ENCODE measurements around the gene FOLR2.

FOLR2 gene

DNA sequence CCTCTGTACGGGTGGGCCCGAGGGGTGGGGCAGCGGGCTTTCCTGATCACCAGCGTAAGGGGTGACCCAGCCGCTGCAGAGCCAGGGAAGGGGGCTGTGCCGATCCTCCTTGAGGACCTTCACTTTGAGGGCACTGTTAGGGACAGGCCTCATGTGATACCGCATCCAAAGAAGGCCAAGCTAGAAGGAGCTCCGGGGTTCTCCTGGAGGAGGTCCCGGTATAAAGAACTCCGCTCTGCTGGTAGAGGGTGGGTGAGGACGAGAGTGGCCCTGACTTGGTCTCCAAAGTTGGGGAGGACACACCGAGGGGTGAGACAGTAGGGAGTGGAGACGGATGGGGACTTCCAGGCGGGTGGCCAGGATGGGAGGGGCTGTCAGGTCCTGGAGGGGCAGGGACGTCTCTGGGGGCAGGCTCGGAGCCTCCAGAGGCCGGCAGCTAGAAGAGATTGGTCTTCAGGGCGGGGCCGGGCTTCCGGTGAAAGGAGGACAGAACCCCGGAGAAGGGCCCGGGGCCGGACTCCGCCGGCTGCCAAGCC is 22.8 kb downstream of the FOLR2 start:
- peaks cover 5% of the 10 kb centered on the region for H3K36me3 Mint-ChIP-seq (ENCODE audit: low read depth)
- H3K27me3 Mint-ChIP-seq = peaks cover 45% of the 10 kb centered on the region
- DNase-seq = peak; percentile 21
- H3K4me1 Mint-ChIP-seq = peaks cover 18% of the 10 kb centered on the region
- peak overlapping the region; percentile 36 for H3K4me3 Mint-ChIP-seq
- no peak overlapping the region for H3K27ac Mint-ChIP-seq
- no peaks in the 10 kb centered on the region for H3K9me3 Mint-ChIP-seq
- ATAC-seq = peak; percentile 27

DNA sequence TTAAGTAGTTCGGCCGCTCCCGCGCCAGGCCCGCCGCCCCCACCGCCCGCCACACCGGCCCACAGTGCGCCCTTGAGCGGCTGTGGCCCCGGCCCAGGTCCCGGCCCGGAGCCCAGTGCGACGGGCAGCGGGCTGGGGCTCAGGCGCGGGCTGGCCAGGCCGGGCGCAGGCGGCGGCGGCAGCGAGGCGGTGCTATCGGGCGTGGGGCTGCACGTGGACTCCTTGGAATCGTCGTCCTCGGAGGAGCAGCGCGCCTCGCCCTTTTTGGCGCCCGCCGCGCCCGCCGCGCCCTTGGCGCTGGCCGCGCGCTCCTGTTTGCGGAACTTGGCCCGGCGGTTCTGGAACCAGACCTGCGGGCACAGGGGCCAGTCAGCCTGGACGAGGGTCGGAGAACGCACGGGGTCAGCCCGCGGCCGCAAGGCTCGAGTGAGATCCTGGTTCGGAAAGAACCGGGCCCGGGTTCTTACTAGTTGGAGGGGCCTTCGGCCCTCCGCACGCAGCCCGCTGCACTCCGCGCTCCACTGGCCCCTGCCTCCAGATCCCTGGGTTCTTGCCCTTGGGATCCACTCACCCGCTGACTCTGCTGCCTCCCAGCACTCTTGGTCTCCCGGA is 23.4 kb downstream of the FOLR2 start:
- Mint-ChIP-seq H3K27me3 (peaks cover 50% of the 10 kb centered on the region), H3K27ac (no peak overlapping the region), H3K4me1 (peaks cover 22% of the 10 kb centered on the region), H3K4me3 (peak overlapping the region; percentile 42), H3K36me3 (ENCODE audit: low read depth) (peaks cover 5% of the 10 kb centered on the region), H3K9me3 (no peaks in the 10 kb centered on the region)
- ATAC-seq = no peak
- DNase-seq = no peak

DNA sequence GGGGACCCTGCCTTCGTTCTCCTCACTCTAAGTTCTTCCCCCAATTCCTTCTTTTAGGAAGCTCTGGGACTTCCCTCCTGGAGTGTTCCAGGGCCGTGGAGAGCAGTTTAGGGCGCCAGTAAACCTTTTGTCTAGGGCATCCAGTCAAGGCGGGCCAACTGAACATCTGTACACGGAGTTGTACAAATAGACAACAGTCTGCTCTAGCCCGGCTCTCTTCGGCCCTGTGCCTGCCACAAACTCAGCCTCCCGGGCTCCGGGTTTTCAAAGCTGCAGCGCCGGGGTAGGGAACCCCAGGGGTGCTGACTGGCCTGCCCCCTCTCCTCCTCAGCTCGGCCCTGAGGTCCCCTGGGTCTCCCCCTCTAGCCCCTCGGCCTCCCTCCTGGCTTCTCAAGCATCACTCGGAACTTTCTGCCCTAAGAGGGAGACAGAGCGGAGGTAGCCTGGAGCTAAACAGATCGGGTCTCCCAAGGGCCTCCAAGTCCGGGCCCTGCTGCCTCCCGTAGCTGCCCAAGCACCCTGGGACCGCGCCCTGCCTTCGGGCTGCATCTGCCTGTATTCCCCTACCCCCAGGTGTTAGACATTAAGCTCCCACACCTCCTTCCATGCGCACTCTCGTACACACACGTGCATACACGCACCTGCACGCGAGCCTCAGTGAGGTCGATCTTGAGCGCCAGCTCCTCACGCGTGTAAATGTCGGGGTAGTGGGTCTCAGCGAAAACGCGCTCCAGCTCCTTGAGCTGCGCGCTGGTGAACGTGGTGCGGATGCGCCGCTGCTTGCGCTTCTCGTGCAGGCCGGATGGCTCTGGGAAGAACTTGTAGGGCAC is 24.1 kb downstream of the FOLR2 start:
- peak overlapping the region; percentile 42 for H3K4me3 Mint-ChIP-seq
- peak; percentile 10 for DNase-seq
- peak; percentile 2 for ATAC-seq
- H3K27me3 Mint-ChIP-seq = peaks cover 51% of the 10 kb centered on the region
- H3K4me1 Mint-ChIP-seq = peaks cover 22% of the 10 kb centered on the region
- no peaks in the 10 kb centered on the region for H3K9me3 Mint-ChIP-seq
- peaks cover 5% of the 10 kb centered on the region for H3K36me3 Mint-ChIP-seq (ENCODE audit: low read depth)
- no peak overlapping the region for H3K27ac Mint-ChIP-seq

DNA sequence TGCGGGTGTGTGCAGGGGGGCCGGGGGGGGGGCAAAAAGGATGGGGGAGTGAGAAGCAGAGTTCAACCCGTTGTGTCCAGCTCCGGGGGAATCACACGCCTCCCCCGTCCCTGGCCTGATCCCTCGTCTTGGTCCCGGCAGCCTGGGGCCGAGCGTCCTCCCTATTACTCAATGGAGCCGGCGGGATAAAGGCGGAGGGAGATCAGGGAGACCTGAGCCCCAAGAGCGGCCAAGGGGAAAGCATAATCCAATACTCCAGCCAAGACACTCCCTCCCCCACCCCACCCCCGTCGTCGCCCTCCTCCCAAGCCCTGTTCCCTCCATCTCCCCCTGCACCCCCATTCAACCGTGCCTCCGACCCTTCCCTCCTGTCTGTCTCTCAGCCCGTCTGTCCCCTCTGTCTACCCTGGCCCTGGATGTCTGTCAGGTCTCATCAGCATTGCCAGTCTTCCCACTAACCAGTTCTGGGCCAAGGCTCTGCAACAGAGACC is 24.7 kb downstream of the FOLR2 start:
- peaks cover 51% of the 10 kb centered on the region for H3K27me3 Mint-ChIP-seq
- no peak overlapping the region for H3K27ac Mint-ChIP-seq
- H3K9me3 Mint-ChIP-seq = no peaks in the 10 kb centered on the region
- DNase-seq (no peak), ATAC-seq (no peak)
- peaks cover 5% of the 10 kb centered on the region for H3K36me3 Mint-ChIP-seq (ENCODE audit: low read depth)
- peaks cover 22% of the 10 kb centered on the region for H3K4me1 Mint-ChIP-seq
- H3K4me3 Mint-ChIP-seq = no peak overlapping the region

DNA sequence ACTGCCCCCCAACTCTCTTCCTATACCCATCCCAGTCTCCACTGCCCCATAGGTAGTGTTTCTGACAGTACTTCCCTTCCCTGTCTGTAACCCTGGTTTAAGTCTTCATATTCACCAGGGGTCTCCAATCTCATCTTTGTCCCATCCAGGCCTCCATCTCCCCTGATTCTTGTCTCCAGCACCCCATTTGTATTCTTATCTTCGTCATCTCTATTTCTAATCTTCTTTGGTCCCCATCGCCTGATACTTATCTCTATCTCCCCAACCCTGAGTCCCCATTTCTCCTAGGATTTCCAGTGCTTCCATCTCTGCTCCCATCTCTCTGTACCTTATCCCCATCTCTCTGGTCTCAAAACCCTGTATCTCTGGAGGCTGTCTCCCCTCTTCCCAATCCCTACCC is 25.5 kb downstream of the FOLR2 start:
- H3K9me3 Mint-ChIP-seq = no peaks in the 10 kb centered on the region
- no peak overlapping the region for H3K4me3 Mint-ChIP-seq
- peaks cover 22% of the 10 kb centered on the region for H3K4me1 Mint-ChIP-seq
- H3K36me3 Mint-ChIP-seq (ENCODE audit: low read depth) = peaks cover 5% of the 10 kb centered on the region
- H3K27ac Mint-ChIP-seq = no peak overlapping the region
- DNase-seq (no peak), ATAC-seq (no peak)
- H3K27me3 Mint-ChIP-seq = peaks cover 51% of the 10 kb centered on the region

DNA sequence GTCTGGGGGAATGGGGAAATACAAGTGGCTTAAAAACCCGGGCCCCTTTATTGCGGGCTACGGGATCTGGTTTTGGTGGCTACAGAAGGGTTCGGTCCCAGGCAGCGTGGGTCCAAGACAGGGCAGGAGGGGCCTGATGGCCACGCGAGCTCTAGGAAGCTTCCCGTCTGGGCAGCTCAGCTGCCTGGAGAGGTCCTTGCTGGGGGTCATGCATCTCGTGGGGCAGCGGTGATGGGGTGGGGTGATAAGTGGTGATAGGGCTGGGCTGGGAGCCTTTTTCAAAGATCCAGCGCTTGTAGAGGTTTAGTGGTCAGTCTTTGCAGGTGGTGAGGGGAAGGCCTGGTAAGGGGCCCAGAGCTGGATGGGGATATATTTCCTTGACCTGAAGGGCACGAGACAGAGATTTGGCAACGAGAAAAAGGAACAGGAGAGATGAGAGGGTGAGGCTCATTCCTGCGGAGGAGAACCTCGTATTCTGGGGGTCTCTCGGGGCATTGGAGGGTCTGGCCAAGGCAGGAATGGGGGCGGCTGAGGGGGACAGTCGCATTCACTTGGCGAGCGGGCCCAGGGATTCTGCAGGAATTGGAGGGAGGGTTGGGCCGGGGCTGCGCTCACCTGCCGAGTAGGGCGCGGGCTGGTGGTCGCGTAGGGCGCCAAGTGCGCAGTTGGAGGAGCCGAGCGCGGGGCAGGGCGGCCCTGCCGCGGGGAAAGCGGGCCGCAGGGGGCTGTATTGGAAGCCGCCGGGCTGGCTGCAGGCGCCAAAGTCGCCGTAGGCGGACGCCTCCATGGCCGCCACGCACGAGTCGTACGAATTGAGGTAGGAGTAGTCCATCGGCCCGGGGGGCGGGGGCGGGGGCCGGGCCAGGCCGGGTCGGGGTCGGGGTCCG is 26.8 kb downstream of the FOLR2 start:
- Mint-ChIP-seq H3K27me3 (peaks cover 52% of the 10 kb centered on the region), H3K36me3 (ENCODE audit: low read depth) (peaks cover 3% of the 10 kb centered on the region), H3K4me3 (peak overlapping the region; percentile 1), H3K4me1 (peaks cover 22% of the 10 kb centered on the region), H3K9me3 (no peaks in the 10 kb centered on the region), H3K27ac (no peak overlapping the region)
- no peak for ATAC-seq
- no peak for DNase-seq

DNA sequence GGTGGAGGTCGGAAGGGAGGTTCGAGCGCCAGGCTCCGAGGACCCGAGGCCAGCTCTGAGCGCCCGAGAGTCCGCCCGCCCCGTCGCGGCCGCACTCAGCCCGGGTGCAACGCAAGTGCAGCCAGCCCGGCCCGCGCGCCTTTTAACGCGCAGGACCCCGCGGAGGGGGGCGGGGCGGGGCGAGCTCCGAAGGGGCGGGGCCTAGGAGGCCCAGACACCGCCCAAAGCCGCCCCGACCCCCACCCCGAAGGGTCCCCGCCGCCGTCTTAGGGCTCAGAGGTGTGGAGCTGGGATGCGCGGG is 27.4 kb downstream of the FOLR2 start, which contains the start of gene PHOX2A:
TSS of gene PHOX2A (minus strand) at position 117 of the 301 bp plus-strand sequence. CDS start 172 bp downstream, outside the sequence.
- Mint-ChIP-seq H3K27me3 (peaks cover 49% of the 10 kb centered on the region), H3K4me1 (peaks cover 19% of the 10 kb centered on the region), H3K9me3 (no peaks in the 10 kb centered on the region), H3K4me3 (peak within 1 kb of the TSS; percentile 1), H3K36me3 (ENCODE audit: low read depth) (no peaks in the 10 kb centered on the region), H3K27ac (no peak within 1 kb of the TSS)
- ATAC-seq (no peak), DNase-seq (no peak)

DNA sequence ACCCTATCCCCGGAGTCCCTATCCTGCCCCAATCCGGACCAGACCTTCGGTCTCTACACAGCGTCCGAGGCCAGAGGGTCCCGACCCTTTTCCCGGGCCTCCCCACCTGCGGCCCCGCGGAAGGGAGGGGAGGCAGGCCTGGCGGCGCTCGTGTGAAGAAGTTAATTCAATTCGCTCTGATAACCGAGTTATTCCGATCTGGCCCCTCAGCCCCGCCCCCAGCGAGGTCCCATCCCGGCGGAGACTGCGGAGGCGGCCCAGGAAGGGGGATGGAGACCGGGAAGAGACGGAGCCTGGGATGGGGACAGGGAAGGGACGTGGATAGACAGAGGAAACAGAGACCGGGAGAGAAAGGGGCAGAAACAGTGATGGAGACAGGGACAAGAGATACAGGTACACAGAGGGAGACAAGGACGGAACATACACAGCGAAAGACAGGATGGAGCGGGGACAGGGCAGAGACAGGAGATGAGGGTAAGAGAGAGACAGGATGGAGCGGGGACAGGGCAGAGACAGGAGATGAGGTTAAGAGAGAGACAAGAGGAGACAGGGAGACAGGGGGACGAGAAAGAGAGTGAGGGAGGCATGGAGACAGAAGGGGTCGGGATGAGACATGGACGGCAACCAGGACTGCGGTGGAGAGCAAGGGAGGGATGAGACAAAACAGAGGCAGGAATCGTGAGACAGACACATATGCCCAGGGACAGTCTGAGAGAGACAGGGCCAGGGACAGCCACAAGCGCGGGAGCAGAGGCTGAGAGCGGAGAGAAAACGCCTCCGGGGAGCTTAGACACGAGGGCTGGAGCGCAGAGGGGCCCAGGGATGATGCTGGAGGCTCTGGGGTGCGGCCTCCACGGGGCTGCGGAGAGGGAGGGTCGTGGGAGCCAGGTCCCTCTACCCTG is 28.0 kb downstream of the FOLR2 start:
- ATAC-seq = no peak
- Mint-ChIP-seq H3K4me3 (no peak overlapping the region), H3K9me3 (no peaks in the 10 kb centered on the region), H3K27me3 (peaks cover 45% of the 10 kb centered on the region), H3K36me3 (ENCODE audit: low read depth) (no peaks in the 10 kb centered on the region), H3K27ac (no peak overlapping the region), H3K4me1 (peaks cover 15% of the 10 kb centered on the region)
- no peak for DNase-seq

DNA sequence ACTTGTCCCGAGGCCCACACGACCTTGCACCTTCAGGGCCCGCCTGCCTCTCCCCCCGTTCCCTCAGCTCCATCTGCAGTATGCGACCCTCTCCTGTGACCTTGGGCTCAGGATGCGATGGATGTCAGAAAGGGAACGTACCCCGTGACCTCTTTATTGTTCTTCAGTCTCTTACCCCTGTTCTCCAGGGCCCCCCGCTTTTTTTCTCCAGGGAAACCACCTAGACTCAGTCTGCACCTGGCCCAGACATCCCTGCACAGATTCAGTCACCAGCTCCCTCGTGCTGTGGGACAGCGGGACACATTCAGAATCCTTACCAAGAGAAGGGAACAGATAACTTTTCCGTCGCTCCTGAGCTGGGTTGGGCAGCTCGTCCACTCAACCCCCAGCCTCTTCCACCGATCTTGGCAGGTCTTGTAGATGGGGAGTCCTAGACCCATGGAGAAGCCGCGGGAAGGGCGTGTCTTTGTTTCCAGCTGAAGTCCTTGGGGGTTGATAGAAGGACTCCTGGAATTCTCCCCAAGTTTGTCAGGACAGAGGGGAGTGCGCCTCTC is 28.7 kb downstream of the FOLR2 start:
- Mint-ChIP-seq H3K9me3 (no peaks in the 10 kb centered on the region), H3K4me1 (peaks cover 13% of the 10 kb centered on the region), H3K27me3 (peaks cover 45% of the 10 kb centered on the region), H3K36me3 (ENCODE audit: low read depth) (no peaks in the 10 kb centered on the region), H3K27ac (no peak overlapping the region), H3K4me3 (no peak overlapping the region)
- ATAC-seq (no peak), DNase-seq (no peak)

DNA sequence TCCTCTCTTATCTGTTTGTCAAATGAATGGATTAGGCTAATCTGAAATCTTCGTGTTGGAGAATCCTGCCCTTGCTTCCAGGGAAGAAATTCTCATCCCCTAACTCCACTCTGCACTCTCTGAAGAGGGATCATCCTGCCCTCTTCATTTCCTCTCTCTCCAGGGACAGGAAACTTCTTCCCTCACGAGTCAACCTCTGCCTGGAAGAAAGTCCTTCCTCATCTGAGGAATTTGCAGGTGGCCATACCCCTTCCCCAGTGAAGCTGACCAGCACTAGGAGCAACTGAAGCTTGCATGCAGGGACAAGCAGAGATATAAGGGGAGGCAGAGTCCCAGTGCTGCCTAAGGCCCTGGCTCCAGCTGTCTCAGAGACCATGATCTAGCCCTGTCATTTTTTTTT is 31.0 kb downstream of the FOLR2 start:
- no peak overlapping the region for H3K4me3 Mint-ChIP-seq
- DNase-seq (no peak), ATAC-seq (no peak)
- no peaks in the 10 kb centered on the region for H3K9me3 Mint-ChIP-seq
- H3K27me3 Mint-ChIP-seq = peaks cover 31% of the 10 kb centered on the region
- H3K27ac Mint-ChIP-seq = no peak overlapping the region
- peaks cover 7% of the 10 kb centered on the region for H3K4me1 Mint-ChIP-seq
- no peaks in the 10 kb centered on the region for H3K36me3 Mint-ChIP-seq (ENCODE audit: low read depth)

DNA sequence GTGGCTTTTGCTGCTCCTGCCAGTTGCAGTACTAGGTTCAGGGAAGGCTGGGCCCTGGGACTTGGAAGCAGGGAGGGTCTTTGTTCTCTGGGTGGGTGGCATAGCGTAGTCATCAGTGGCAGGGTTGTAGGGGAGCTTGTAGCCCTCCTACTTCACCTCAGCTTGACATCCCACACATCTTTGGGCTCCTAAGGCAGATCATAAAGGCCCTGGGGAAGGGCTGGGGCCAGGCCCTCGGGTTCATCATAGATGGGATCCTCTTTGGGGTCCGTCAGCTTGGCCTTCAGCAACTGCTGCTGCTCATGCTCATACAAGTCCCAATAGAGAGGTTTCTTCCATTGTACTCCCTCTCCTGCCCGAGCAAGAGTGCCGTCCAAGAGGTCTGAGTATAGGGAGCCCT is 33.4 kb downstream of the FOLR2 start:
- Mint-ChIP-seq H3K27ac (no peak overlapping the region), H3K4me3 (no peak overlapping the region), H3K36me3 (ENCODE audit: low read depth) (no peaks in the 10 kb centered on the region)

DNA sequence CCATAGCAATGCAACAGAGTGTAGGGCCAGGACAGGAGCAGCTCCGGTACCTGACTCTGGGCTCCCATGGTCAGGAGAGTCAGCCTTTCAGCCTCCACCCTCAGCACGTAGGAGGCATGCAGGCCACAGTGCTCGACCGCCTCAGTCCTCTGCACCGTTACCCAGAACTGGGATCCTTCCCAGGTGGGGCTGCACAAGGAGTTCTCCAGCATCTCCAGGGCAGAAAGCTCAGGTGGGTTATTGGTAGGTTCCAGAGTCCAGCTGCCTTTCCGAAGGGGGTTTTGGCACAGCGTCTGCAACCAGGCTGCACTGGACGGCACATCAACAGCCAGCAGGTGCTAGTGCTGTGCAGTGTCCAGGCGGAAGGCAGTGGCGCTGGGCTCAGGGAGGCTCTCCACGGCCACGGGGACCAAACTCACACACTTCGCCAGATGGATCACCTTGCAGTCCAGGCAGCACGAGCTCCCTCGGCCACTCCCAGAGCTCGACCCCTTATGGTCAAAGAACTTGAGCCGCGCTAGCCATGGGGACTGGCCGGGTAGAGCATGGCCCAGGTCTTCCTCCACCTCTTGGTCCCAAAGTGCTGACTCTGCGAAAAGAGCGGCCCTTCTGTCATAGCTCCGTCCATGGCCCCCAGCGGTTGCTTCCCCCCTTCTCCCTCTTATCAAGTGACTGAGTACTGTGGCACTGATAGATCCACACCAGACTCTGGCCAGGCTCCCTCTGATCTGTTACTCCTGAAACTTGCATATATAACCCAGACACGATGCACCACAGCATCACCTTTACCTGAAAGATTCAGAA is 34.3 kb downstream of the FOLR2 start:
- H3K9me3 Mint-ChIP-seq = no peaks in the 10 kb centered on the region
- H3K4me1 Mint-ChIP-seq = no peaks in the 10 kb centered on the region
- no peak overlapping the region for H3K4me3 Mint-ChIP-seq
- peaks cover 20% of the 10 kb centered on the region for H3K27me3 Mint-ChIP-seq
- no peaks in the 10 kb centered on the region for H3K36me3 Mint-ChIP-seq (ENCODE audit: low read depth)
- DNase-seq (no peak), ATAC-seq (no peak)
- no peak overlapping the region for H3K27ac Mint-ChIP-seq

More for the DNA sequence above, 33.4 kb downstream of the FOLR2 start:
- DNase-seq (no peak), ATAC-seq (no peak)
- Mint-ChIP-seq H3K4me1 (no peaks in the 10 kb centered on the region), H3K9me3 (no peaks in the 10 kb centered on the region), H3K27me3 (peaks cover 21% of the 10 kb centered on the region)

DNA sequence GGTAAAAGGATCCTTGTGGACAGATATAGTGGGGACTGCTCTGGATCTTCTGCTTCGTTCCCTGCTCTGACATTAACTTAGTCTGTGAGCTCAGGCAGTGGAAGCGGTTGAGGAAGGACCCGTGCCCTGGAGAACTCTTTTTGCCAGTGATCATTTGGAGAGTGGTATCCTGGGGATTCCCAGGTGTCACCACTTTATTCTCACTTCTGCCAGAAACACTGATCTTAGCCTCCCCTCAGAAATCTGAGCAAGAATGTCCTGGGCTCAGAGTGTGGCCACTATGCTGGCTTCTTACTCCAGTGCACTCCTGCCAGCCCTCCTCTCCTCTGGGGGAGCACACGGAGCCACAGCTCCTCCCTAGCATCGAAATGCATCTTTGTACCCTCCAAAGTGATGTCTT is 35.0 kb downstream of the FOLR2 start:
- ATAC-seq = no peak
- no peak overlapping the region for H3K27ac Mint-ChIP-seq

More for the DNA sequence above, 35.0 kb downstream of the FOLR2 start:
- H3K4me3 Mint-ChIP-seq = no peak overlapping the region
- peaks cover 20% of the 10 kb centered on the region for H3K27me3 Mint-ChIP-seq
- no peaks in the 10 kb centered on the region for H3K4me1 Mint-ChIP-seq
- H3K36me3 Mint-ChIP-seq (ENCODE audit: low read depth) = no peaks in the 10 kb centered on the region
- no peaks in the 10 kb centered on the region for H3K9me3 Mint-ChIP-seq
- no peak for DNase-seq
